GM18867 (cell line): ENCODE measurements around the gene CPB2.

Experiments used
- ATAC-seq: cut with Tn5 transposase; IDR thresholded peaks from one replicate; pipeline ENCODE4 v1.9.1; 2021; ENCODE audit warnings: mild to moderate bottlenecking, moderate library complexity; ENCODE audit not compliant: unreplicated experiment

The CPB2 gene

GRCh38 chr13:46053162-46054012 is 51.4 kb downstream of the CPB2 start:
- ATAC-seq = no peak

- peak; percentile 98 for ATAC-seq
These were observed 52.3 kb downstream of the CPB2 start, which contains the start of gene ZC3H13 for GRCh38 chr13:46052319-46053161. TSS of gene ZC3H13 (minus strand) at chr13:46052746. CDS start at chr13:46045507, 7,239 bp downstream.

- ATAC-seq = peak; percentile 3
These were observed 52.9 kb downstream of the CPB2 start for GRCh38 chr13:46051968-46052318.

- no peak for ATAC-seq
These were observed 54.1 kb downstream of the CPB2 start for GRCh38 chr13:46050771-46051170.

GRCh38 chr13:46045424-46045823 is 59.4 kb downstream of the CPB2 start:
- no peak for ATAC-seq

- no peak for ATAC-seq
These were observed 61.2 kb downstream of the CPB2 start for GRCh38 chr13:46043647-46044046.

- no peak for ATAC-seq
These were observed 63.4 kb downstream of the CPB2 start for GRCh38 chr13:46041419-46041839.

GRCh38 chr13:46040763-46041162 is 64.1 kb downstream of the CPB2 start:
- no peak for ATAC-seq

- ATAC-seq = no peak
These were observed 65.2 kb downstream of the CPB2 start for GRCh38 chr13:46039411-46040182.

- ATAC-seq = no peak
These were observed 66.5 kb downstream of the CPB2 start for GRCh38 chr13:46038296-46038695.

- no peak for ATAC-seq
These were observed 69.8 kb downstream of the CPB2 start for GRCh38 chr13:46035066-46035465.

- no peak for ATAC-seq
These were observed 72.5 kb downstream of the CPB2 start for GRCh38 chr13:46032341-46032740.

- ATAC-seq = no peak
These were observed 73.1 kb downstream of the CPB2 start for GRCh38 chr13:46031581-46032263.

- no peak for ATAC-seq
These were observed 79.7 kb downstream of the CPB2 start for GRCh38 chr13:46025157-46025556.

GRCh38 chr13:46022481-46022880 is 82.4 kb downstream of the CPB2 start:
- ATAC-seq = no peak

GRCh38 chr13:46016216-46016615 is 88.6 kb downstream of the CPB2 start:
- ATAC-seq = no peak

GRCh38 chr13:46015366-46015765 is 89.5 kb downstream of the CPB2 start:
- ATAC-seq = no peak

GRCh38 chr13:46012404-46012803 is 92.4 kb downstream of the CPB2 start:
- ATAC-seq = no peak

- ATAC-seq = no peak
These were observed 94.7 kb downstream of the CPB2 start for GRCh38 chr13:46010148-46010547.

GRCh38 chr13:46008631-46009030 is 96.2 kb downstream of the CPB2 start:
- ATAC-seq = no peak
